Cerebellar cortex (tissue), 1 donor: ENCODE measurements around the gene IGSF8.
A peak's percentile ranks its signal among the peaks of the same experiment; 100 is the strongest.

Experiments used
- DNase-seq: peaks from one replicate; pipeline ENCODE4 v3.0.0-alpha.2; 2015; ENCODE audit warnings: low spot score

IGSF8 gene

DNA sequence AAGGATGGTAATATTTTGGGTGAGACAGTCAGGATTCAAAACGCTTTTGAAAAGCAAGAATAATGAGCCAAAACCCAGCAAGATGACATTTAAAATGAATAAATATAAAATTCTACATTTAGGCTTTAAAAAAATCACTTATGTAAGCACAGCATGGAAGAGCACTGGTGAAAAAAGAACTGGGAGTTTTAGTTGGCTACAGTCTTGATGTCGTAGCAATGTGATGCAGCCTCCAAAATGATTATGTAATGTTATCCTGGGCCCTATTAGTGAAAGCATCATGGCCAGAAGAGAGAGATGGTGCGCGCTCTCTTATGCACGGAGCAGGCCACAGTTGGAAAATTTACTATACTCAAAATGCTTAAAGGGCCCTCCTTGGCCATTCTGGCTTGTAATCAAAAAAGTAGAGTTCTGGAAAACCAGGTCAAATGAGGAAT, 11.9 kb downstream of the IGSF8 start:
- peak; percentile 91 for DNase-seq

GRCh38 chr1:160085686-160086455, 12.5 kb downstream of the IGSF8 start:
- DNase-seq: peak; percentile 93

DNA sequence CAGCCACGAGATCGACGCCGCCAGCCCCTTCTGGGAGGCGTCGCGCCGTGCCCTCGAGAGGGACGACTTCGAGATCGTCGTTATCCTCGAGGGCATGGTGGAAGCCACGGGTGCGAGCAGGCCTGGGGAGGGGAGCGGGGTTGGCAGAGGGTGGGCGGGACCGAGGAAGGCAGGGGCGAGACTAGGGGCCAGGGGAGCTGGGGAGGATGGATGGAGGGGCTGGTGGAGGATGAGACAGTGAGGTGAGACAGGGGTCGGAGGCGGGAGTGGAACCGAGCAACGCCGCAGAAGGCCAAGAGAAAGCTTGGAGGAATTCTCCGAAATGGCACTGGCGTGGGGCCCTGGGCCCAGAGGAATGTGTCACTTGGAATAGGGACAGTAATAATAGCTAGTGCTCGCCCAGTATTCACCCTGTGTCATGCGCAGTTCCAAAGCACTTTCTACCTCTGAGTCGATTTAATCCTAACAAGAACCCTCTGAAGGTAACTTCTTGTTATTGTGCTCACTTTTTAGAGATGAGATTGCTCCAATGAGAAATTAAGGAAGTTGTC, 13.6 kb downstream of the IGSF8 start:
- DNase-seq: no peak

DNA sequence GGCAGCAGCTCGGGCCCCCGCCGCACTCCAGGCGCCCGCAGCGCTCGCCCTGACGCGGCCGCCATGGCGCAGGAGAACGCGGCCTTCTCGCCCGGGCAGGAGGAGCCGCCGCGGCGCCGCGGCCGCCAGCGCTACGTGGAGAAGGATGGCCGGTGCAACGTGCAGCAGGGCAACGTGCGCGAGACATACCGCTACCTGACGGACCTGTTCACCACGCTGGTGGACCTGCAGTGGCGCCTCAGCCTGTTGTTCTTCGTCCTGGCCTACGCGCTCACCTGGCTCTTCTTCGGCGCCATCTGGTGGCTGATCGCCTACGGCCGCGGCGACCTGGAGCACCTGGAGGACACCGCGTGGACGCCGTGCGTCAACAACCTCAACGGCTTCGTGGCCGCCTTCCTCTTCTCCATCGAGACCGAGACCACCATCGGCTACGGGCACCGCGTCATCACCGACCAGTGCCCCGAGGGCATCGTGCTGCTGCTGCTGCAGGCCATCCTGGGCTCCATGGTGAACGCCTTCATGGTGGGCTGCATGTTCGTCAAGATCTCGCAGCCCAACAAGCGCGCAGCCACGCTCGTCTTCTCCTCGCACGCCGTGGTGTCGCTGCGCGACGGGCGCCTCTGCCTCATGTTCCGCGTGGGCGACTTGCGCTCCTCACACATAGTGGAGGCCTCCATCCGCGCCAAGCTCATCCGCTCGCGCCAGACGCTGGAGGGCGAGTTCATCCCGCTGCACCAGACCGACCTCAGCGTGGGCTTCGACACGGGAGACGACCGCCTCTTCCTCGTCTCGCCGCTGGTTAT, 14.2 kb downstream of the IGSF8 start:
- peak; percentile 85 for DNase-seq

DNA sequence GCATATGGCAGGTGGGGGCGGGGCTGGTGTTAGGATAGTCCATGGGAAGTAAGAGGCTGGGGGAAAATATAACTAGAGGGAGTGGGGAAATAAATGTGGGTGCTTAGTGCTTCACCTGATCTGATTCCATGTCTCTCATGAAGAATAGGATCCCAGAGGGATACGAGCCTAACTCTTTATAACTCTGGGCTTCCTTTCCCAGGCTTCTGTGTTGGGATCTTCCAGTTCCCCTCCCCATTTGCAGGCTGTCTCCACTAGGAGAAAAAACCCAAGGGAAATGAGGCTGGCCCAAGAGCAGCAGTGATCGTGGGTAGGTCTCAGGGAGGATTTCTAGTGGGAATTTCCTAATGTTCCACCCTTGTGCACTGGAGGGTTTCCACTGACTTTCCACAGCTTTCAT, 15.5 kb downstream of the IGSF8 start:
- DNase-seq: no peak

- peak; percentile 73 for DNase-seq
Observed at GRCh38 chr1:160082487-160082886, 15.9 kb downstream of the IGSF8 start.

GRCh38 chr1:160081261-160081936, 17.0 kb downstream of the IGSF8 start, which contains the start of gene KCNJ9:
Gene KCNJ9 (plus strand): TSS chr1:160081538. CDS start chr1:160084031, 2,493 bp downstream.
- peak; percentile 99 for DNase-seq

- no peak for DNase-seq
Observed at GRCh38 chr1:160080381-160081100, 17.9 kb downstream of the IGSF8 start.

DNA sequence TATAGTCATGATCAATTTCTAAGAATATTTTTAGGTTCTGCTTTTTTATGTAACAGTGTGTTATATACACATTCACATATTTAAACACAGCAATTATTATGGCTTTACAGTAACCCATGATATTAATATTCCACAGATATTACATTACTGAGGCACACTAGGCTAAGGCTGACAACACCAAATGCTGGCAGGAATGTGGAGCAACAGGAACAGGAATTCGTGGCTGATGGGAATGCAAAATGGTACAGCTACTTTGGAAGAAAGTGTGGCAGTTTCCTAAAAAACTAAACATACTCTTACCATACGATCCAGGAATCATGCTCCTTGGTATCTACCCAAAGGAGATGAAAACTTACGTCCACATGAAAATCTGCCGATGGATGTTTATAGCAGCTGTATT, 19.0 kb downstream of the IGSF8 start:
- DNase-seq: no peak

DNA sequence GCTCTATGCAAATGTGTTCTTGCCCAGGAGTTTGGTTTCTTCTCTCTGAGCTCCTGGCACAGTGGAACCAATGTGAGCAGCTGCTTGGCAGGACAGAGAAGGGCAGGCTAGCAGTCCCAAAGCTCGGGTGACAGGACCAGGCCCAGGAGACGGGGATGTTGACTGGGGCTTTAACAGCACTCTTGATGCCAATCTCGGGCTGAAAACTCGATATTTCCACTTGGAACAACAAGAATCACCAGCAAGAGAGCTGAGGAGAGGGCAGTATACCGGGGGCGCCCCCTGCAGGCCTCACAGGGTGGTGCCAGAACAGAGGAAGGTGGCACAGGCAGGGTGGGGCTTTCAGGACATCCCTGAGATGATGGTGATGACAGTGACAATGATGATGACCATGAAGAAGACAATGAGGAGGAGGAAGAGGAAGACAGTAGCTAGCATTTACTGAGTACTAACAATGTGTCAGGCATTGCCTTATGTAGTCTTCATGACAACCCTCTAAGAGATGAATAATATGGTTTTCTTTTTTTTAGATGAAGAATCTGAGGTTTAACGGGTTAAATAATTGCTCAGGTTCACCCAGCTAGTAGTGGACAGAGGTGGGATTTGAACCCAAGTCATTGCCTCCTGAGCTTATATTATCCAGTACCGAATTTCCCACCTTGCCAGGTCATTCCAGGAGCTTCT, 19.8 kb downstream of the IGSF8 start:
- peak; percentile 35 for DNase-seq

- DNase-seq: no peak
Observed at GRCh38 chr1:160077486-160077885, 20.9 kb downstream of the IGSF8 start.

- no peak for DNase-seq
Observed at GRCh38 chr1:160076295-160076694, 22.1 kb downstream of the IGSF8 start.

DNA sequence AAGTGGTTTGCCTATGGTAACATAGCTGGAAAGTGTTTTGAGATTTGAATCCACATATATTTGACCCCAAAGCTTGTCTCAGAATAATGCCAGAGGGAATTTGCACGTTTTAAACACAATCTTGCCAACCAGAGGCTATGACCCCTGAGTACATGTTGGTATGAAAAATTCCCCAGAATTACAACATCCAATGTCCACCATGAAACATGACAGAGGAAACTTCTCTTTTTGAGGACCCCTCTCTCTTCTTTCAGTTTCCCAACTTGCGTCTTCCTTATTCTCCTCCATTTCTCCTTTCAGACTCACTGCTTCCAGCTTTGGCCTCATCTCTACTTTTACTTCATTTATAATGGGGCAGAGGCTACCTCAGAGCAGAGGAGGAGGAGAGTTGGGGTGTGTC, 22.6 kb downstream of the IGSF8 start:
- DNase-seq: no peak

DNA sequence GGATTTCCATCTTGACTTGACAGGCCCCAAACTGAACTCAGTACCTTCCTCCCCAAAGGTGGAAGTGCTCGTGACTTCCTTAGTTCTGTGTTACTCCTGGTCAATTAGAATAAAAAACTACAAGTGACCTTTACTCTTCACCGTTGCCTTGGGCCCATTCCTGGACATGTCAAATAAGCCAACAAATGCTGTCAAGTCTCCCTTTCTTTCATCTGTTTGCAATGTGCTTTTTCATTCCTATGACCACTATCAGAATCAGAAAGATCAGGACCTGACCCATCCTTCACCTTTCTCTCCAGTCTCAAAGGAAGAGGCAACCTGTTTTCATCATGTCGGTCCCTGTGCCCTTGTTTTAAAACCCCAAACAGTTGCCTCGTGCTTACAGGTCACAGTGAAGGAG, 23.6 kb downstream of the IGSF8 start:
- no peak for DNase-seq

GRCh38 chr1:160071289-160071688, 27.1 kb downstream of the IGSF8 start:
- DNase-seq: no peak

DNA sequence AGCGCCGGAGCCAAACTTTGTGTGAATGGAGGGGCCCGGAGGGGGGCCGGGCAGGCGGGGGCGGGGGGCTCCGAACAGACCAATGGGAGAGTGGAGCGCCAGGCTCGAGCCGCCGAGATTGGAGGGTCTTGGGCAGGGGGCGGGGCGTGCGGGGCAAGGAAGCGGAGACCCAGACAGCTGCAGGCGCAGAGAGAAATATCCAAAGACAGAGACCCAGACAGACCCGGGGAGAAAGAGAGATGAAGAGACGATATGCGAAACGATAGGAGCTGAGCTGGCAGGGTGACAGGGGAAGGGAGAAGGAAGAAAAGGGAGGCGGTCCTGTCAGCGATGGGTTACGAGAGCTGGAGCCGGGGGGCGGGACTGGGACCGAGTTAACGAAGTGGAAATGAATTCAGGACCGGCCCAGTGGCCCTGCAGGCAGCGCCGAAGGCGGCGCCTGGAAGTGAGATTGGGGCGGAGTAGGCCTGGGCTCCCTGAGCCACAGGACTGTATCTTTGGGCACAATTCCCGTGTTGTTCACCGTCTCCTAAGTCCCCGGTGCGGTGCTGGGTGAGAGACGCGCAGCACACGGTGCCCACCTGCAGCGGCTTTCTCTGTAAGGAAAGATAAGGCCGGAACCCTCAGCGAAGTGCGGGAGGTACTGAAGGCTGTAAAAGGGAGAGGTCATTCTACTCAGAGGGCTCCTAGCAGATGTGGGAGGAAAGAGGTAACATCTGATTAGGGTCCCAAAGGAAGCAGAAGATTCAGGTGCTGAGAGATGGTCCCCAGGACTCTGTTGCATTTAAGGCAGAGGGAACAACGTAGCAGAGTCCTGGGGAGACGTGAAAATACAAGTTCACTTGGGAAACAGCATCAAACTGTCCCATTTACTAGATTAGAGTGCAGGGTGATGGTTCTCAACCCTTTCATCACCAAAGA, 27.9 kb downstream of the IGSF8 start:
- peak; percentile 76 for DNase-seq

GRCh38 chr1:160069460-160070231, 28.8 kb downstream of the IGSF8 start, which contains the start of gene KCNJ10:
Gene KCNJ10 (minus strand): TSS chr1:160070160. CDS start chr1:160042532, 27,628 bp downstream.
- no peak for DNase-seq

DNA sequence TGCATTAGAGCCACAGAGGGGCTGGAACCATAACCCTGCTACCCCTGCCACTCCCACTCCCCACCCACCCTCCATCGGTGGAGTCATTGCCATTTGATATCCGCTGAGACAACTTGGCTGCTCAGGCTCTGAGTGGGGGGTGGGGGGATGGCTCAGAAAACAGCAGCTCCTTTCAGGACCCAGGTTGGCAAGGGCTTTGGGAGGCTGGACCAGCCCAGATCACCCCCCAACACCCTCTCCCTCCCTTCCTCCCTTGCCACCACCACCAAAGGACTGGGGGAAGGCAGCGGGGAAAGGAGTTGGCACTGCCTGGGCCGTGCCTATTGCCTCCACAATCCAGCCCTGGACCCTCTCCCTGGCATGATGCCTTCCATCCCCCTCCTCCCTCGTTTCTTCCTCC, 30.2 kb downstream of the IGSF8 start:
- no peak for DNase-seq
